ENCODE data around the gene IRF6.

The IRF6 gene

GRCh38 chr1:209822706-209823105 is 16.8 kb upstream of the IRF6 start:
- no peak for TF ChIP-seq RARB (CRISPR knock-in tag; IDR thresholded peaks at IDR 0.05)
- TF ChIP-seq, protein P1, sequence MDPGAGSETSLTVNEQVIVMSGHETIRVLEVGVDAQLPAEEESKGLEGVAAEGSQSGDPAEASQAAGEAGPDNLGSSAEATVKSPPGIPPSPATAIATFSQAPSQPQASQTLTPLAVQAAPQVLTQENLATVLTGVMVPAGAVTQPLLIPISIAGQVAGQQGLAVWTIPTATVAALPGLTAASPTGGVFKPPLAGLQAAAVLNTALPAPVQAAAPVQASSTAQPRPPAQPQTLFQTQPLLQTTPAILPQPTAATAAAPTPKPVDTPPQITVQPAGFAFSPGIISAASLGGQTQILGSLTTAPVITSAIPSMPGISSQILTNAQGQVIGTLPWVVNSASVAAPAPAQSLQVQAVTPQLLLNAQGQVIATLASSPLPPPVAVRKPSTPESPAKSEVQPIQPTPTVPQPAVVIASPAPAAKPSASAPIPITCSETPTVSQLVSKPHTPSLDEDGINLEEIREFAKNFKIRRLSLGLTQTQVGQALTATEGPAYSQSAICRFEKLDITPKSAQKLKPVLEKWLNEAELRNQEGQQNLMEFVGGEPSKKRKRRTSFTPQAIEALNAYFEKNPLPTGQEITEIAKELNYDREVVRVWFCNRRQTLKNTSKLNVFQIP (CRISPR knock-in tag; IDR thresholded peaks at IDR 0.05; ENCODE audit: borderline replicate concordance, low read depth): no peak
- no peak for TF ChIP-seq OSR1 (CRISPR knock-in tag; IDR thresholded peaks at IDR 0.05)
- no peak for TF ChIP-seq ZNF8 (CRISPR knock-in tag; IDR thresholded peaks at IDR 0.05)
- no peak for TF ChIP-seq SNAI2 (CRISPR knock-in tag; IDR thresholded peaks at IDR 0.05)
- TF ChIP-seq PATZ1 (CRISPR knock-in tag; IDR thresholded peaks at IDR 0.05; ENCODE audit: borderline replicate concordance): no peak
- no peak for TF ChIP-seq CSRNP3 (CRISPR knock-in tag; IDR thresholded peaks at IDR 0.05)
- TF ChIP-seq TSHZ2 (CRISPR knock-in tag; IDR thresholded peaks at IDR 0.05): no peak
- TF ChIP-seq CSDC2 (CRISPR knock-in tag; IDR thresholded peaks at IDR 0.05): no peak
- TF ChIP-seq ZFP30 (CRISPR knock-in tag; IDR thresholded peaks at IDR 0.05): no peak
- no peak; the same call in 2 of the 3 replicates for ATAC-seq

DNA sequence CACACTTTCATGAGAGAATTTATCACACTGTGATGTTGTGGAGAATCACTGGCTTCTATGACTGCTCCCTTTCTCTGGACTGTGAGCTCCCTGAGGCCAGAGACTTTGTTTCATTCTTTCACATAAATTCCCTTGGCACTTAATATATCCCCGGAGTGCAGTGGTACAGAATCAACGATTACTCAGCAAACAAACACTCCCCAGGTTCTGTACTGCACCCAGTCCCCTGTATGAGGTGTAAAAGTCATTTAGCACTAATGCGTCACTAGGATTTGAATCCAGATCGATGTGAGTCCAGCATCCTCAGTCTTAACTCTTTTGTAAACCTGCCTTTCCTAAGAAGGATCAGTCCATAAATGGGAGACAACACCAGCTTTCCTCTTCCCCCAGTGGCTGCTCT is 15.0 kb upstream of the IRF6 start:
- TF ChIP-seq CSRNP3 (CRISPR knock-in tag; IDR thresholded peaks at IDR 0.05) (no peak), ISL1 (CRISPR knock-in tag; IDR thresholded peaks at IDR 0.05) (no peak), ESRRG (CRISPR knock-in tag; IDR thresholded peaks at IDR 0.05) (no peak), ARNTL (CRISPR knock-in tag; IDR thresholded peaks at IDR 0.05; ENCODE audit: borderline replicate concordance, low read depth) (no peak), TSHZ2 (CRISPR knock-in tag; IDR thresholded peaks at IDR 0.05) (no peak), CSDC2 (CRISPR knock-in tag; IDR thresholded peaks at IDR 0.05) (no peak), ZFP3 (CRISPR knock-in tag; IDR thresholded peaks at IDR 0.05) (no peak), ZFP30 (CRISPR knock-in tag; IDR thresholded peaks at IDR 0.05) (no peak), BACH2 (CRISPR knock-in tag; IDR thresholded peaks at IDR 0.05; ENCODE audit: borderline replicate concordance) (no peak), ZNF70 (CRISPR knock-in tag; IDR thresholded peaks at IDR 0.05) (no peak), OSR1 (CRISPR knock-in tag; IDR thresholded peaks at IDR 0.05) (no peak), ZNF8 (CRISPR knock-in tag; IDR thresholded peaks at IDR 0.05) (no peak), TOX (CRISPR knock-in tag; IDR thresholded peaks at IDR 0.05; ENCODE audit: borderline replicate concordance) (no peak)
- TF ChIP-seq, protein P2, sequence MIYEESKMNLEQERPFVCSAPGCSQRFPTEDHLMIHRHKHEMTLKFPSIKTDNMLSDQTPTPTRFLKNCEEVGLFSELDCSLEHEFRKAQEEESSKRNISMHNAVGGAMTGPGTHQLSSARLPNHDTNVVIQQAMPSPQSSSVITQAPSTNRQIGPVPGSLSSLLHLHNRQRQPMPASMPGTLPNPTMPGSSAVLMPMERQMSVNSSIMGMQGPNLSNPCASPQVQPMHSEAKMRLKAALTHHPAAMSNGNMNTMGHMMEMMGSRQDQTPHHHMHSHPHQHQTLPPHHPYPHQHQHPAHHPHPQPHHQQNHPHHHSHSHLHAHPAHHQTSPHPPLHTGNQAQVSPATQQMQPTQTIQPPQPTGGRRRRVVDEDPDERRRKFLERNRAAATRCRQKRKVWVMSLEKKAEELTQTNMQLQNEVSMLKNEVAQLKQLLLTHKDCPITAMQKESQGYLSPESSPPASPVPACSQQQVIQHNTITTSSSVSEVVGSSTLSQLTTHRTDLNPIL (CRISPR knock-in tag; IDR thresholded peaks at IDR 0.05; ENCODE audit: low read depth): no peak
- no peak for ATAC-seq

Measured in SK-N-SH treated with all-trans-retinoic acid at 6 μM for 48 hours (cell line).